HG03520 (cell line): Measurements from ENCODE around the gene DPEP1.

Experiments used
- ATAC-seq: cut with Tn5 transposase; IDR thresholded peaks from one replicate; pipeline ENCODE4 v1.9.1; 2021; ENCODE audit warnings: mild to moderate bottlenecking, moderate library complexity; ENCODE audit not compliant: unreplicated experiment

DPEP1 gene

DNA sequence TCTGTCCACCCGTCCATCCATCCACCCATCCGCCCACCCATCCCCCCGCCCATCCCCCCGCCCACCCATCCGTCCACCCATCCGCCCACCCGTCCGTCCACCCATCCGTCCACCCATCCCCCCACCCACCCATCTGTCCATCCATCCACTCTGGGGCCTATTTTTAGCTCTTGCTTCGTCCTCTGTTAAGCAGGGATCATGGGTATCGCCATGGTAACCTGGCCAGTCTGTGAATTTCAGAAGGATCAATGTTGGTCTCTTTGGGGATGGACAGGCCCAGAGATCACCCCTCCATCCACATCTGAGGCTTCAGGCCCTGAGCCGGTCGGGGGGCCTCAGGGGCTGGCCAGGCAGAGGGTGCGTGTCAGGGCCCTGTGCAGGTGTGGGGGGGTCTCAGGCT, 15.2 kb upstream of the DPEP1 start:
- no peak for ATAC-seq

DNA sequence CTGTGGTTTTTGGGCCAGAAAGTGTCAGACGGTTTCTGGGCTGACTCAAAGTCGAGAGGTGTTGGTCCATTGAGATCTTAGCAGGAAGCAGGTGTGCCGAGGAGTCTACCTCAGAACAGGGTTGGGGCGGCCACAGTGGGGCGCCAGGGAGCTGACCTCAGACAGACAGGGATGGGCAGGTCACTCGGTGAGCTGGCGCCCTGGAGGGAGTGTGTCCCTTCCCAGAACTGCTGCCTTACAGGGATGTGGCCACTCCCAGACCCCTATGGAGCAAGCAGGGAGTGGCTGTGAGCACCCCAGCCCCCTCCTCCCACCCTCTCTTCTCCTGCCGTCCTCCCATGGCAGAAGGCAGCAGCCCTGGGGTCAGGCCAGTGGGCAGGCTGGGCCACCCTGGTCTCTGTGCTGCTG, 14.0 kb upstream of the DPEP1 start:
- no peak for ATAC-seq

DNA sequence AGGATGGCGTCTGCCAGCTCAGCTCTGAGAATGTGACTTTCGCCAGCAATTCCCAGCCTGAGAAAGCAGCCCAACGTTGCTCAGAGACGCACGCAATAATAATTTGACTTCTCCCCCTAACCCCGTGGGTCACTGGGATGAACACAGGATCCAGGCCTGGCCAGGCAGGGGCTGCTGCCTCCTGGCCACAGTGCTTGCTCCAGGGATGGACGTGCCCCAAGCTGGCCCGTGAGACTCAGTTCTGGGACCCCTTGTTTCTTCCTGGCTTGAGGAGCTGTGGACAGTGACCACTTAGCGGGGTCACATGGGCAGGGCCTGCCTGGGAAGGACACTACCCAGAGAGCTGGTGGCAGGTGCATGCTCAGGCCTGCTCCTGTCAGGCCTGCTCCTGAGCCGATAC, 13.5 kb upstream of the DPEP1 start:
- no peak for ATAC-seq

DNA sequence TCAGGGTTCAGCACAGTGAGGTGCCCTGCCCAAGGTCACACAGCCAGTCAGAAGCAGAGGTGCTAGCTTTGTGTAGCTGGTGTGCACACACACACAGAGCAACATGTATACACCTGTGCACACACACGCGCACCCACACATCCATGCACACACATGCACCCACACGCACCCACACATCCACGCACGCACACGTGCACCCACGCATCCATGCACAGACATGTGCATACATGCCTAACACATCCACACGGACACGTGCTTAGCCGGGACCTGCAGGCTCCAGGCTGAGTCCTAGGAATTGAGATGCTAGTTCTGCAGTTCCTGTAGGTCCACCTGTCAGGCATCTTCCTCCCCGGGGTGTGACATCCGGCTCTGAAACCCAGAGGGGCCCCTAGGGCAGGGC, 13.0 kb upstream of the DPEP1 start:
- ATAC-seq = no peak

DNA sequence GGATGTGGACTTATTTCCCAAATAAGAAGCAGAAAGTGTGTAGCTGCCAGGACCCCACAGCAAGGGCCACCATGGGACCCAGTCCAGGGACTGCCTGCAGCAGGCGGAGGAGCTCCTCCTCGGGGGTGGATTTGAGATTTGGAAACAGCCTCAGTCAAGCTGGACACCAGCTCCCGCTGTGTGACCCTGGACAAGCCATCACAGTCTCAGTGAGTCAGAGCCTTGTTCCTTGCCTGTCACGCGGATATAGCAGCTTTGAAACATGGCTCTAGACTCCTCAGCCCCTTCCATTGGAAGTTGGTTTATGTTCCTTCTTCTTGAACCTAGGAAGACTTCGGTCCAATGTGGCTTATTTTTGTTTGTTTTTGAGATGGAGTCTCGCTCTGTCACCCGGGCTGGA, 12.5 kb upstream of the DPEP1 start:
- ATAC-seq = no peak

DNA sequence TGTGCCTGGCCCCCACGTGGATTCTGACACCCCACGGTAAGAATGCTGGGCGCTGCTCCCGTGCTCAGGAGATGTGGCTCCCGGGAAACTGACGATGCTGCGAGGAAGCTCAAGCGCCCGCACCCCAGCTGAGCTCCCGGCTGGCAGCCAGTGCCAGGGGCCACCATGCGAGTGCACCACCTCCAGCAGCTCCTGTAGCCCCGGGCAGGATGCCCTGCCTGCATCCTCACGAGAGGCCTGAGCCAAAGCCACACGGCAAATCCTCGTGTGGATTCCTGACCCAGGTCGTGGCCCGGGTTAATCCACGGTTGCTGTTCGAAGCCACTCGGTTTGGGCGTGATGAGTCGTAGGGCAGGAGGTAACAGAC, 11.6 kb upstream of the DPEP1 start:
- ATAC-seq = no peak

DNA sequence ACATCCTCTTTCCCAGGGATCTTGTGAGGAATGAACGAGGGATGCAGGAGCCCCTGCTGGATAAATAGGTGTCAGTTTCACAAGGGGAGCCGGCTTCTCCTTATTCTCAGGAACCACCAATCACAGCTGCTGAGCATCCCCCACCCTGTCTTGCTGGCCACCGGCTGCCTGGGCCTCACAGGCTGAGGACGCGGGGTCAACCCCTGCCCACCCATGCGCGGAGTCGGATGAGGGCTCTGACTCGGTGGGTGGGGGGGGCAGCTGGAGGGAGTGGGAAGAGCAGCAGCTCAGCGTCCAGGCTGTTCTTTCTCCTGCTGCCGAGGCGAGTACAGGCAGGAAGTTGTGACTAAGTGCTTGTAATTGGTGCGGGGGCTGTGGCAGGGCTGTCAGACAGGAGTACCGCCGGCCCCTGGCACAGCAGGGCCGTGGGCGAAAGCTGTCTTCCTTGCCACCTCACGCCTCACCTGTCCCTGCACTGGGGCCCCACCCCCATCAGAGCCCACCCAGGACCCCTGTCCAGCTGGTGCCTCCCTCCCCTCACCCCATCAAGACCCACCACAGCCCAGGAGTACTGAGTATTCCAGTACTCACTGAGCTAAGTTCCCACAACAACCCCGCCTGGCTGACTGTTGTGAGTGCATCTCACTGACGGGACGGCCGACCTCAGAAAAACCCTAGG, 11.0 kb upstream of the DPEP1 start:
- no peak for ATAC-seq

DNA sequence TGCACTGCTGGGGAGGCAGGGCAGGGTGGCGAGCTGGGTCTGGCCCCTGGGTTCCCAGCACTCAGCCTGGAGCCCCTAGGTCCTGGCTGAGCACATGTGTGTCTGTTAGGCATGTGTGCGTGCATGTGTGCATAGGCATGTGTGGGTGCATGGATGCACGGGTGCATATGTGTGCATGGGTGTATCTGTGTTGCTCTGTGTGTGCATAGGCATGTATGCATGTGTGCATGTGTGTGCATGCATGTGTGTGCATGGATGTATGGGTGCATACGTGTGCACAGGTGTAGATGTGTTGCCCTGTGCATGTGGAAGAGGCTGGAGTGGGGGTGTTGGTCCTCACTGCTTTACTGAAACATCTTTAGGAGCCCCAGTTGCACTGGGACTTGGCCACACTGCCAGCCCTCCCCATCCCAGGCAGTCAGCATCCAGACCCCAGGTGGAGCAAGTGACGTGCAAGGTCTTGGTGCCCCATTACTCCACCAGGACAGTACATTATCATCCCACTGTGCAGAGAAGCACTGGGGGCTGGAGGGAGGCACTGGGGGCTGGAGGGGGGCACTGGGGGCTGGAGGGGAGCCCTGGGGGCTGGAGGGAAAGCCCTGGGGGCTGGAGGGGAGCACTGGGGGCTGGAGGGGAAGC, 10.4 kb upstream of the DPEP1 start:
- no peak for ATAC-seq

DNA sequence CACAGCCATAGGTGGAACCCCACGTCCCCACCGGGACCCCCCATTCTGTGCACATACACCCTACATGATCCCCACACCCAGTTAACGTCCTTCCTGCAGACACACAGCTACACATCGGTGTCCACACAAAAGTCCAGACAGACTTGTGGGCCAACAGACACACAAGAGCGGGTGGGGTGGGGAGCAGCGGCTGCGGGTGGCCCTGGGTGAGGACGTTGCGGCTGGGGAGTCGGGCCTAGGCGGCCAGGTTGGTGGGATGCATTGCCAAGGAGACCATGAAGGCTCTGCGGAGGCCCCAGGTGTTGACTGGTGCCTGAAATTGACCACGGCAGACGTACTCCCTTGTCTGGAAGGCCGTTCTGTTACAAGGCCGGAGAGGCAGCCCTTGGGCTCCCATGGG, 8.7 kb upstream of the DPEP1 start:
- ATAC-seq = no peak

DNA sequence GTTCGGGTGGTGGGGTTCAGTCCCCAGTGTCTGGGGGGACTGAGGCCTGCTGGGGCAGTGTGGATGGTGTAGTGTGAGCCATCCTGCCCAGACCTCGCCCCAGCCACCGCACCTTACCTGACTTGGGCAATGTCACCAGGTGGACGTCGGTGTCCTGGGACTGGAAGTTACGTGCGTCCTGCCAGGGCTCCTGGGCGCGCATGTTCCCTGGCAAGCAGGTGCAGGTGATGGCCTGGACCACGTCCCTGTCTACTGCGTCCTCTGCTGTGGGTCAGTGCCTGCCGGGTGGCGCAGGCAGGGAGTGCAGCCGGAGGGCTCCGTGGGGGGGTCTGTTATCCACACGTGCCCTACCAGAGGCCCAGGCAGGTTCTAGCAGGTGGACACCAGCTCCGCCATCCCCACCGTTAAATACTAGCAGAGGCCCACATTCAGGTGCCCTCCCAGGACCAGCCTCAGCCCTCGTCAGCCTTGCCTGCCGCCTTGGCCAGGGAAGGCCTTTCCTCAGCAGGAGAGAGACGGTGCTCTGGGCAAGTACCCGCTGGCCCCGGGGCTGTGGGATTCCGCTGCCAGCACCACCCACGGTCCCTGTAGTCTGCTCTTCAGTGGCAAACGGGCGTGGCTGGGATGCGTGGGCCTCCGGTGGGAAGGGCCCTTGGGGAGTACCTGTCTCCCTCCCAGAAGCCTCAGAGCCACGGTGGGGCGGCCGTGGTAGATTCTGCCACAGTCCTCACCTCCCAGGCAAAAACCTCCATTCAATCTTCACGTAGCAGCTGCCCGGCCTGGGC, 8.1 kb upstream of the DPEP1 start:
- ATAC-seq = no peak

DNA sequence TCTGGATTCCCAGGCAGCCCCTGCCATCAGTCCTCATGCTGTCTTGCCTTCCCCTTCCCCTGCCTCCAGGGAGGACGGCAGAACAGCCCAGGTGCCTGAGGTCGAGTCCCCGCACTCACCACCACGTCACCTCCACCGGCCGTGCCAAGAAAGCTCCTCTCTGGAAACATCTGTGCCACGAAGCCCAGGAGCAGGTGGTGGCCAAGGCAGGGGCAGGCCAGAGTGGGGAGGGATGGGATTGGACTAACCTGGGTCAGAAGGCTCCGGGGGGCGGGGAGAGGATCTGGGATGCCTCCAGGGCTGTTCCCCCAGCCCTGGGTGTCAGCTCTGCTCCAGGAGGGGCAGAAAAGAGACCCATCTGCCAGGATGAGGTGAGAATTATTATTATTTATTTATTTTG, 7.4 kb upstream of the DPEP1 start:
- no peak for ATAC-seq

DNA sequence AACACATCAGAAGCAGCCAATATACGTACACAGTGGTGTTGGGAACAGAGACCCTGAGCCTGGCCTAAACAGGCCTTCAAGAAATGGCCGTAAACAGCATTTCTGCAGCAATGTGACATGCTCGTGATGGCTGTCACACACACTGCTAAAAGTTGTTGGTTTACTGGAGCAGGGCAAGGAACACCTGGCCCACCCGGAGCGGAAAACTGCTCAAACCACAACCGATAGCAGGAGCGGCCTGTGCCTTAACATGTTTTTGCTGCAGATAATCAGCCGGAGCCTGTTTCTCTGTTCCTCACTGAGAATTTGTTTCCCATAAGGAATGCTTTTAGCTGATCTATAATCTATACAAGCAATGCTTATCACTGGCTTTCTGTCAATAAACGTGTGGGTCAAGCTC, 6.0 kb upstream of the DPEP1 start:
- ATAC-seq = no peak

DNA sequence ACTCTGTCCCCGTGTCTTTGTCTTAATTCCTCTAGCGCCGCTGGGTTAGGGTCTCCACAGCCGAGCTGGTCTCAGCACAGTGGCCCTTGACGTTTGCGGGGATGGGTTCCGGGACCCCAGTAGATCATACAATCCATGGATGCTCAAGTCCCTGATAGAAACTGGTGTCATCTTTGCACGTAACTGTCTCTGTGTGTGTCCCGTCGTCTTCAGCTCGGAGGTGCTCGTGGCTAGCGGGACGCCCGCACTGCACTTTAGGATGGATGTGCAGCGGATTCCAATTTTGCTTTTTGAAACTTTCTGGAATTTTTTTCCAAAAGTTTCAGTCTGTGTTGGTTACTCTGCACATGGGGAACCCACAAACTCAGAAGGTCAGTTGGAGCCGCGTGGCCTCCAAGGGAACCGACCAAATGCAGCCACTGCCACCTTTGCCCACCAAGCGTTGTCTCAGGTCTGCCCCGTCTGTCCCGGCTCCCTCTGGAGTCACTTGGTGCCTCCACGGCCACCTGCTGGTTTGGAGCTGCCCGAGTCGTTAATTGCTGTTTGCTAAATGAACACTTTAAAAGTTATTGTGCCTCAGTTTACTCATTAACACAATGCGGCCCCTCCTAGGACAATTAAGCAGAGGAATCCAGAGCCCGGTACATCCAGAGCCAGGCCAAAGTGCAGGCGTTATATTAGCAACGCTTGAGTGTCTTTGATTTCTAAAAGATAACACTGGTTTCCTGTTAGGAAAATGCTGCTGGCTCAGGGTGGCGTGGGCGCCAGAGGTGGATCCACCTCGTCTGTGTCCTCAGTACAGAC, 5.3 kb upstream of the DPEP1 start:
- ATAC-seq = no peak

DNA sequence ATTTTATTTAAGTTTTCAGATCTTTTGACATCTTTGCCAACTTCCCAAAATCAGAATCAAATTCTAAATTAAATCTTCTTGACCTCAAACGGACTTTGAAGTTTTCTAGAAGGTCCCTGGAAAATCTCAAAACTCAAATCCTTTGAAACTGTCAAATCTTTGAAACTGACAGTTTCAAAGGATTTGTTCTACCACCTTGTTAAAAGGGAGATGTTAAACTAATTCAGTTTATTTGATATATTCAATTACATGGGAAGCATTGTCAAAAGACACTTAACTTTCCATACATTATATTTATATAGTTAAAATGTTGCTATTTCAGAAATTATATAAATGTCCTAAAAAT, 3.4 kb upstream of the DPEP1 start:
- ATAC-seq = no peak

DNA sequence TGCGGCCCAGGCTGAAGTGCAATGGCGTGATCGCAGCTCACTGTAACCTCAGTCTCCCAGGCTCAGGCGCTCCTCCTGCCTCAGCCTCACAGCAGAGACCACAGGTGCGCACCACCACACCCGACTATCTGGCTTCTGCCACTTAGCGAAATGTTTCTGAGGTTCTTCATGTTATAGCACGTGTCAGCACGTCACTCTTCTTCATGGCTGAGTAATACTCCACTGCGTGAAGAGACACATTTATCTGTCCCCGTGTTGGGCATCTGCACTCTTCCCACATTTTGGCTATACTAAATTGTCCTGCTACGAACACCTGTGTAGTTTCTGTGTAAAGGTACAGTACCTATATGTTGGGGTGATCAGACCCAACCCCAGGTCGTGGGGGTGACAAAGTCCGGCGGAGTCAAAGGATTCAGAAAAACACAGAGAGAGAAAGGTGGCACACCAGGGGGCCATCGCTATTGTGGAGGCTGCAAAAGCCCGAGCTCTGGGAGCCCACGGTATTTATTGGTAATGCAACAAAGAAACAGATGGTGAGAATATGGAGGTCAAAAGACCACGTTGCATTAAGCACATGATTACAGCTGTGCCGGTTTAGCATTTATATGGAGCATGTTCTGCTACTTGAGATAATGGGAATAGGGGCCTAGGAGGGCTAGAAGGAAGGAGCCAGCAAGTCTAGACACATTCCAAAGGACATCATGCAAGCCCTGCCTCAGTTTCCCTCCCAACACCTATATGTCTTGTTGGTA, 851 bp upstream of the DPEP1 start:
- no peak for ATAC-seq

DNA sequence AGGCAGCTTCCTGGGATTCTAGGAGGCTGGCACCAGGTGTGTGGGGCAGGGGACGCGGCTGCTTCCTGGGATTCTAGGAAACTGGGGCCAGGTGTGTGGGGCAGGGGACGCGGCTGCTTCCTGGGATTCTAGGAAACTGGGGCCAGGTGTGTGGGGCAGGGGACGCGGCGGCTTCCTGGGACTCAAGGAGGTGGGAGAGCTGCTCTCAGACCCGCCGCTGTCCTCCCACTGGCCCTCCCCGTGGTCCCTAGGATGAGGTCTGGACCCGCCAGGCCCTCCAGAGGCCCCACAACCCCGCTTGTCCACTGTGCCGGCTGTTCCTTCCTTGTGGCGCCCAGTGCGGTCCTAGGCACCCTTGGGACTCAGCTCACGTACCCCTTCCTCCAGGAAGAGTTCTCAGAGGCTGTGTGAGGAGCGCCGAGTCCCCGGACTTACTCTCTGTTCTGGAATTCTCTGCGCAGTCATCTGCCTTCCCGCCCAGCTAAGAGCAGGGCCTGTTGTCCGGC, 565 bp downstream of the DPEP1 start:
- ATAC-seq = no peak

DNA sequence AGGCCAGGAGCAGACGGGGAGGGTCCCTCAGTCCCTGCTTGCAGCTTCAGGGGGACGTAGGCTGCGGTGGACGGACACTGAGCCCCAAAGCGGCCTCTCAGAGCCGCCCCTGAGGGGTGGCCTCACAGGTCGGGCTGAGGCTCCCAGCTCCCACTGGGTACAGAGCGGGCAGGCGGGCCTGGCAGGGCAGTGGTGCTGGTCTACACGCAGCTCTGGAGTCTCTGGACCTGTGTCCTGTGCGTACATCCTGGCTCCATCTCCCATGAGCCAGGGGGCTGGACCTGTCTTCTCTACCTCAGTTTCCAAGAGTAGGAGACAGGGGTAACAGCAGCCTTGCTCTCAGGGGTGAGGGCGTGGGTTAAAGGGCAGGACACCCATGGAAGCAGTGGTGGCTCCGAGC, 1.7 kb downstream of the DPEP1 start:
- no peak for ATAC-seq

DNA sequence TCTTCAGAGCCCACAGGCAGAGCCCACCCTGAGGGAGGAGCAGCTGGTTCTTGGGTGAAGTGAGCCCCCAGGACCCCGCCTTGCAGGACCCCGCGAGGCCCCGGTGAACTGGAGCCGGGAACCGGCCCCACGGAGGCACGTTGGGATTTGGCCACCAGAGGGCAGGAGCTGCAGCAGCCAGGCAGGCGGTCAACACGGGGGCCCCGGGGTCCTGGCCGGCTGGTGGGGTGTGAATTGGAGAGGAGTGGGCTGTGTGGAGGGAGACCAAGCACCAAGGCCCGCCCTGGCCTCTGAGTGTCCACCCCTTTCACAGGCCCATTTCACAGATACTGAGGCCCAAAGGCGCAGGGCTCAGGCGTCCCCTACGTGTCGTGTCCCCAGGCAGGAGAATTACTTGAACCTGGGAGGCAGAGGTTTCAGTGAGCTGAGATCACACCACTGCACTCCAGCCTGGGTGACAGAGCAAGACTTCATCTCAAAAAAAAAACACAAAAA, 2.2 kb downstream of the DPEP1 start:
- no peak for ATAC-seq

DNA sequence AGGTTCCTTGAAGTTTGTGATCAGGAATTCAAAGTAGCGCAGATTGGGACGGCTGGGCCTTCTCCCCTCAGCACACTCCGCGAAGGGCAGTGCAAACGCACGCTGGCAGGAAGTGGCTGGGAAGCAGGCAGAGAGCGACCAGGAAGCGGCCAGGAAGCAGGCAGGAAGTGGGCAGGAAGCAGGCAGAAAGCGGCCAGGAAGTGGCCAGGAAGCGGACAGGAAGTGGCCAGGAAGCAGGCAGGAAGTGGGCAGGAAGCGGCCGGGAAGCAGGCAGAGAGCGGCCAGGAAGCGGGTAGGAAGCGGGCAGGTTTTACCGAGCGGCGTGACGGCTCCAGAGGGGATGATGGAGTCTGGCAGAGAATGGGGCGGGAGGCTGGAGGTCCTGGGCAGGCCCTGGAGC, 3.2 kb downstream of the DPEP1 start:
- ATAC-seq = no peak

DNA sequence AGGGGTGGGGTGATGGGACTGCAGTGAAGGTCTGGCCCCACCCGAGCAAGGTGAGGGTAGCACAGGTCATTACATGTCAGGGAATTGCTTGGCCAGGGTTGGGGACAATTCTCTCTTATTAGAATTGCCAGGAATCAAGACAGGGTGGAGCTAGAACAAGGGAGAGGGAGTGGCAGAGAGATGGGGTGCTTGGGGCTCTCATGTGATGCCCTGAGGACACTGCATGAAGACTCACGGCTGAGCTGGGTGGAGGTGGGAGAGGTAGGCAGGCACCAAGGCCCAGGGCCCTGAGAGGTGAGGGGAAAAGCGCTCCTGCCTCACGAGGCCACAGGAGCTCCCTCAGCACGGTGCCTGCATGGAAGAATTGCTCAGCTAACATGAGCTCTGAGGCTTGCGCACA, 3.6 kb downstream of the DPEP1 start:
- no peak for ATAC-seq
